Activated CD8-positive, alpha-beta T cell treated with anti-CD3 and anti-CD28 coated beads for 36 hours (primary cell): ENCODE data around the gene TBC1D9. TPM values are rescaled to one million over a fixed set of nuclear protein-coding genes. Genes with fewer than 3 reads are reported as not detected.

Source experiments
- ATAC-seq: fragments of 200-7000 bp; cut with Tn5 transposase; one replicate; pipeline ENCODE4 v1.10.0; 2021; ENCODE audit warnings: mild to moderate bottlenecking, moderate library complexity
- CTCF ChIA-PET: fragments of 350-600 bp; sonication (Branson Sonifier 250); formaldehyde crosslinking; loops from one replicate; lab custom pipeline; 2021; ENCODE audit warnings: antibody characterized with exemption; lab: Charles Lee
- POLR2A ChIA-PET: fragments of 350-600 bp; sonication (Branson Sonifier 250); formaldehyde crosslinking; loops from one replicate; lab custom pipeline; 2021; ENCODE audit warnings: antibody characterized with exemption; lab: Charles Lee
- DNase-seq: peaks from one replicate; pipeline ENCODE4 v3.0.0-alpha.2; 2020
- H3K27ac Mint-ChIP-seq: one replicate; pipeline ENCODE4 v1.8.0; 2021; ENCODE audit warnings: mild to moderate bottlenecking, mixed read lengths
- H3K27me3 Mint-ChIP-seq: one replicate; pipeline ENCODE4 v1.8.0; 2021; ENCODE audit warnings: mixed read lengths
- H3K36me3 Mint-ChIP-seq: one replicate; pipeline ENCODE4 v1.8.0; 2021; ENCODE audit warnings: low read depth, mixed read lengths
- H3K4me1 Mint-ChIP-seq: one replicate; pipeline ENCODE4 v1.8.0; 2021; ENCODE audit warnings: low read depth, mixed read lengths
- H3K4me3 Mint-ChIP-seq: one replicate; pipeline ENCODE4 v1.8.0; 2021; ENCODE audit warnings: mild to moderate bottlenecking, moderate library complexity, mixed read lengths
- H3K9me3 Mint-ChIP-seq: one replicate; pipeline ENCODE4 v1.8.0; 2021; ENCODE audit warnings: mixed read lengths
- intact Hi-C: fragments of 100-400 bp; cut with micrococcal nuclease; formaldehyde crosslinking; loops from one replicate; pipeline ENCODE4 v1.10.0; 2022
- total RNA-seq, 2 experiments: library from RNA; stranded (reverse); gene quantifications; one replicate each; pipeline ENCODE4 v1.2.3, GENCODE V29; 2021
- TF ChIP-seq, protein P1 (sequence below): fragments of 200-600 bp; IDR thresholded peaks from one replicate; pipeline ENCODE4 v1.8.0; 2022; ENCODE audit warnings: antibody characterized with exemption, mild to moderate bottlenecking

TBC1D9 gene
- total RNA-seq, 2 experiments from 2014 or later: not detected

DNA sequence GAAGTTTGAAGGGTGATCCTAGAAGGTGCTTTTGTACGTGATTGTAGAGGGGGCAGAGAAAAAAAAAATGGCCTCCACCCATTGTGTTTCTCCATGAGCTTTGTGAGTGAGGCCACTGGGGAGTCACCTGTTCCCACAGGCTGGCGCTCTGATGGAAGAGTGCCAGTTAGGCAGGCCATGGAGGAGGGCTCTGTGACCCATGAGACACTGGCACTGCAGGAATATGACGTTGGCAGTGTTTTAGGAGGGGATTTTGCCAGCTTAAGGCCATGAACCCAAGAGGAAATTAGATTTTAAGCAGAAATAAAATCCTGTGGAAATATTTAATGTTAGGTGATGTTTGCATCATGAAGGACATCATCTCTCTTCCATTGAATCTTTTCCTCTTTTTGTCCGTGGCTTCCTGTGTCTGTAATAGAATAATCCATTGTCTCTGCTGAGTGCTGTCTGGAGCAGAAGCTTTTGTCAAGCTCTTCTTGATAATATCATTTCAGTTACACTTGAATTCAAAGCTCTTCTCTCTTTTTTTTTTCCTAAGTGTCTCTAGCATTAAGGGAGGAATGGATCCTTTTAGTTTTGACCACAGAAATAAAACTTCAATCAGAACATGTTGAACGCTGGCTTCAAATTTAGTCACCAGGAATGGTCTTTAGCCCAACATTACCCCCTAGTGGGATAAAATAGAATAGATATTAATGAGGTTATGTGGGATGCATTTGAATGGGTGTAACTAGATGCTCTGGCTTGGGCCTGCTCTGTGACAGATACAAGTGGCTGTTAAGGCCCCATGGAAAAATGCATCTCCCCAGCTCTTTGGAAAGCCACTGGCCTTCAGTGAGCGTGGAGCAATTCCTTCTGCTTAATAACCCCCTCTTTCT is 146.4 kb downstream of the TBC1D9 start:
- H3K27ac Mint-ChIP-seq: no peak overlapping the region
- H3K4me3 Mint-ChIP-seq: no peak overlapping the region
- TF ChIP-seq, protein P1, sequence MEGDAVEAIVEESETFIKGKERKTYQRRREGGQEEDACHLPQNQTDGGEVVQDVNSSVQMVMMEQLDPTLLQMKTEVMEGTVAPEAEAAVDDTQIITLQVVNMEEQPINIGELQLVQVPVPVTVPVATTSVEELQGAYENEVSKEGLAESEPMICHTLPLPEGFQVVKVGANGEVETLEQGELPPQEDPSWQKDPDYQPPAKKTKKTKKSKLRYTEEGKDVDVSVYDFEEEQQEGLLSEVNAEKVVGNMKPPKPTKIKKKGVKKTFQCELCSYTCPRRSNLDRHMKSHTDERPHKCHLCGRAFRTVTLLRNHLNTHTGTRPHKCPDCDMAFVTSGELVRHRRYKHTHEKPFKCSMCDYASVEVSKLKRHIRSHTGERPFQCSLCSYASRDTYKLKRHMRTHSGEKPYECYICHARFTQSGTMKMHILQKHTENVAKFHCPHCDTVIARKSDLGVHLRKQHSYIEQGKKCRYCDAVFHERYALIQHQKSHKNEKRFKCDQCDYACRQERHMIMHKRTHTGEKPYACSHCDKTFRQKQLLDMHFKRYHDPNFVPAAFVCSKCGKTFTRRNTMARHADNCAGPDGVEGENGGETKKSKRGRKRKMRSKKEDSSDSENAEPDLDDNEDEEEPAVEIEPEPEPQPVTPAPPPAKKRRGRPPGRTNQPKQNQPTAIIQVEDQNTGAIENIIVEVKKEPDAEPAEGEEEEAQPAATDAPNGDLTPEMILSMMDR: peak; percentile 59
- CTCF ChIA-PET: interaction anchor here (0.6 to 4.7 kb wide), 23 partner anchors 9 to 280 kb away, joined by 3 to 29 read pairs (median 5); partner anchors contain the start of genes CLGN, ELMOD2, MGAT4D and SCOC
- no peaks in the 10 kb centered on the region for H3K36me3 Mint-ChIP-seq
- H3K9me3 Mint-ChIP-seq: no peaks in the 10 kb centered on the region
- H3K4me1 Mint-ChIP-seq: peaks cover 3% of the 10 kb centered on the region
- peaks cover 6% of the 10 kb centered on the region for H3K27me3 Mint-ChIP-seq
- intact Hi-C loops: loop anchor here (5.0 kb wide), 1 partner anchor 247 kb away; no protein-coding TSS in a partner anchor
- ATAC-seq (peak; percentile 73), DNase-seq (no peak)
- POLR2A ChIA-PET: interaction anchor here (0.7 kb wide), 1 partner anchor 93 kb away, joined by 3 read pairs; no protein-coding TSS in a partner anchor

DNA sequence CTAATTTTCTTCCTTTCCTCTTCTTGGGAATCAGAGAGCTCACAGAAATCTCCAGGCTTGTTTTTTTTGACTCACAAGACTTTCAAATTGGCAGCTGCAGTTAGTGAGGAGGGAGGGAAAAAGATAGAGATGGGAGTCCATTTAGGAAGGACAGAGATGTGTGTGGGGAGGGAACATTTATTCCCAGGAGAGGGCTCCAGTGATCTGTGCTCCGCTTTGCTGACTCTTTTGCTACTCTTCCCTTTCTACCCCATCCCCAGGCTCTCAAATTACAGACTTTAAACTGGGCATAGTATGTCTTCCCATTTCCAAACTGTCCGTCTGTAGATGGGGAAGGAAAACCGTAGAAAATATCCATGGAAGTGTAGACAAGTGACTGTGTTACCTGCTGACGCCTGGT is 148.3 kb downstream of the TBC1D9 start:
- intact Hi-C loops: no loop called here
- Mint-ChIP-seq H3K36me3 (no peaks in the 10 kb centered on the region), H3K9me3 (no peaks in the 10 kb centered on the region), H3K4me3 (no peak overlapping the region), H3K4me1 (peaks cover 3% of the 10 kb centered on the region), H3K27me3 (peaks cover 6% of the 10 kb centered on the region), H3K27ac (no peak overlapping the region)
- POLR2A ChIA-PET: no interaction called here
- CTCF ChIA-PET: interaction anchor here (0.8 to 4.7 kb wide), 5 partner anchors 10 to 278 kb away, joined by 3 to 29 read pairs (median 6); partner anchors contain the start of gene ELMOD2
- TF ChIP-seq, protein P1: no peak
- DNase-seq: no peak
- ATAC-seq: no peak

DNA sequence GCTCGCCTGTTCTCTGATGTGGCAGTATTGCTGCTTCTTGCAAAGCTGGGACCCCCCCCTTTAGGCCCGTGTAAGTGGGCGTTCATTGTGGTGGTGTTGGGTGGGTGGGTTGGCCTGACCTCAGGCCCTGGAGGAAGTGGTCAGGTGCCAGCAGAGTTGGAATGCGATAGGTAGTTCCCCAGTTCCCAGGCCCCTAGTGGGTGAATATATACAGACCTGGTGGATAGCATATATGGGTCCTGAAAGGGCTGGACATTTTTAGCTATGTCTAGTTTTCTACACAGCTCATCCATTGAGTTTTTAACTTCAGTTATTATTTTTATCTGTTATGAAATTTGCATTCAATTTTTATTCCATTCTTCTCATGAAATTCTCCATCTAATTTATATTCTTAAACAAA is 151.6 kb downstream of the TBC1D9 start:
- DNase-seq: peak; percentile 4
- peaks cover 11% of the 10 kb centered on the region for H3K27me3 Mint-ChIP-seq
- ChIA-PET CTCF (interaction anchor here (1.0 to 1.2 kb wide), 3 partner anchors 16 to 244 kb away, joined by 3 to 6 read pairs (median 3); no protein-coding TSS in a partner anchor), POLR2A (no interaction called here)
- ATAC-seq: no peak
- H3K4me1 Mint-ChIP-seq: no peaks in the 10 kb centered on the region
- no peaks in the 10 kb centered on the region for H3K36me3 Mint-ChIP-seq
- TF ChIP-seq, protein P1: no peak
- H3K27ac Mint-ChIP-seq: no peak overlapping the region
- intact Hi-C loops: no loop called here
- H3K4me3 Mint-ChIP-seq: no peak overlapping the region
- no peaks in the 10 kb centered on the region for H3K9me3 Mint-ChIP-seq

DNA sequence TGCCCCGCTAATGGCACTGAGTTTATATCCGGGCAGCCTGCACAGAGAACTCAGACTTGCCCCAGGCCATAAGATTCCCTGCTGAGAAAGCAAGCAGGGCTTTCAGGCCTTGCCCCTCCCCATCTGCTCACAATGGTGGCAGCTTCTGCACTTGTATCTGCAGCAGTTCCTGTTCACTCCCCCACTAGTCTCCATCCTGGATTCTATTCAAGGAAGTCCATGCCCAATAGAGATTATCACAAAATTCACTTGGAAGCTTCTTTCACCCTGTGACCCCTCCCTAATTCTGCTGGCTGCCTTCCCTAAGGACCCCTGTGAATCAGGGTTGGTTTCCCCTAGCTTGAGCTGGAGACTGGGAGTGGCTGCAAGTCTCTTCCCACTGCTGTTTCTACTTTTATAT is 152.9 kb downstream of the TBC1D9 start:
- intact Hi-C loops: no loop called here
- TF ChIP-seq, protein P1: no peak
- no peak overlapping the region for H3K27ac Mint-ChIP-seq

DNA sequence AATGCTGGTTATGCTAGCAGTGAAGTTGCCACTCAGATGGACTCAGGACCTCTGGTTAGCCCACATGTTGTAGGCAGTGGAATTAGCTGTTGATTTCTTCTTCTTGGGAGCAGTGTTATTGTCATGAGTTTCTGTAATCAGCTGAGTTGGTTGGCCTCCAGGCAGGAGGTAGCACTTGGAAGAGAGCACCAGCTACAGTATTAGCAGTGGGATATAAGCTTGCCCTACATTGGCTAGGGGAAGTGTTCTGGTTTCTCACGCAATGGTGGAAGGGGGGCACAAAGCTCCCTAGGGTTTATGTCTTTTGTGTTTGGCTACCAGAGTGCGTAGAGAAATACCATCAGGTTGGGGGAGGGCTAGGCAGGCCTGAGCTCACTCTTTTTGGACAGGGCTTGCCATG is 153.5 kb downstream of the TBC1D9 start:
- POLR2A ChIA-PET: no interaction called here

More for the DNA sequence above, 152.9 kb downstream of the TBC1D9 start:
- DNase-seq (no peak), ATAC-seq (no peak)
- POLR2A ChIA-PET: no interaction called here
- Mint-ChIP-seq H3K27me3 (peaks cover 11% of the 10 kb centered on the region), H3K4me1 (no peaks in the 10 kb centered on the region), H3K36me3 (no peaks in the 10 kb centered on the region), H3K9me3 (no peaks in the 10 kb centered on the region), H3K4me3 (no peak overlapping the region)
- CTCF ChIA-PET: interaction anchor here (1.5 kb wide), 1 partner anchor 243 kb away, joined by 6 read pairs; no protein-coding TSS in a partner anchor

More for the DNA sequence above, 153.5 kb downstream of the TBC1D9 start:
- TF ChIP-seq, protein P1: no peak
- H3K4me3 Mint-ChIP-seq: no peak overlapping the region
- DNase-seq (no peak), ATAC-seq (no peak)
- intact Hi-C loops: no loop called here
- H3K27me3 Mint-ChIP-seq: peaks cover 13% of the 10 kb centered on the region
- H3K9me3 Mint-ChIP-seq: no peaks in the 10 kb centered on the region
- no peaks in the 10 kb centered on the region for H3K36me3 Mint-ChIP-seq
- CTCF ChIA-PET: interaction anchor here (1.5 kb wide), 1 partner anchor 242 kb away, joined by 6 read pairs; no protein-coding TSS in a partner anchor
- no peaks in the 10 kb centered on the region for H3K4me1 Mint-ChIP-seq
- no peak overlapping the region for H3K27ac Mint-ChIP-seq
